HCT116 (cell line): ENCODE measurements around the gene CENPB. TPM values are rescaled to one million over a fixed set of nuclear protein-coding genes. Genes with fewer than 3 reads are reported as not detected.

ENCODE experiments used
- ATAC-seq: fragments of 200-7000 bp; cut with Tn5 transposase; 2 replicates; pipeline ENCODE4 v1.9.1; 2020; ENCODE audit warnings: mild to moderate bottlenecking, moderate library complexity
- BruUV-seq: library from RNA; stranded (reverse); fragments of 400-500 nt; replicated peaks from 2 replicates; lab custom pipeline; 2021; lab: Mats Ljungman, UMichigan
- CTCF ChIA-PET: fragments of 300-600 bp; sonication (Branson Sonifier 250); formaldehyde crosslinking; loops from one replicate; lab custom pipeline; 2021; ENCODE audit warnings: antibody characterized with exemption; lab: Charles Lee
- POLR2A ChIA-PET: fragments of 300-600, 350-600 bp; sonication (Branson Sonifier 250); formaldehyde crosslinking; loops from one replicate; lab custom pipeline; 2021; ENCODE audit warnings: antibody characterized with exemption; lab: Charles Lee
- RAD21 ChIA-PET, 2 experiments: fragments of 300-600 bp; sonication (Branson Sonifier 250); formaldehyde crosslinking; loops; one replicate each; lab custom pipeline; 2023; ENCODE audit warnings: low total read pairs in 2 of 2; ENCODE audit not compliant: uncharacterized antibody in 2 of 2, unreplicated experiment in 2 of 2, low non-redundant PET in 1 of 2; lab: Charles Lee
- DNase-seq: peaks from one replicate; pipeline ENCODE4 v3.0.0-alpha.2; 2010; ENCODE audit warnings: low read depth, low spot score
- H2AFZ ChIP-seq: fragments of 200-600 bp; shearing (Covaris generic), sonication (generic); 2 replicates; pipeline ENCODE4 v1.6.1; 2017; ENCODE audit warnings: low read depth, mixed run types, mixed read lengths, antibody characterized with exemption, low read length; ENCODE audit not compliant: poor library complexity, severe bottlenecking
- H3K27ac ChIP-seq: 2 replicates; pipeline ENCODE4 v1.5.1; 2012; ENCODE audit warnings: low read depth, low read length
- H3K27me3 ChIP-seq: fragments of 200-600 bp; sonication (generic); 2 replicates; pipeline ENCODE4 v1.6.1; 2016; ENCODE audit warnings: mixed run types, low read length, mixed read lengths; ENCODE audit not compliant: insufficient read depth
- H3K36me3 ChIP-seq, 2 experiments: fragments of 200-500 bp in 1 of 2; fragments of 200-600 bp in 1 of 2; sonication (Bioruptor generic) in 1 of 2; sonication (generic) in 1 of 2; 2 replicates each; pipeline versions ENCODE4 v1.5.1 to v1.6.1; 2014 to 2016; ENCODE audit warnings: low read length in 2 of 2, inconsistent platforms in 1 of 2, mixed read lengths in 1 of 2, mixed run types in 1 of 2; ENCODE audit not compliant: insufficient read depth in 2 of 2, control insufficient read depth in 1 of 2
- H3K4me1 ChIP-seq, 2 experiments: fragments of 200-600 bp in 1 of 2; sonication (generic) in 1 of 2; 2 replicates each; pipeline versions ENCODE4 v1.5.1 to v1.6.1; 2012 to 2017; ENCODE audit warnings: low read length in 2 of 2, inconsistent platforms in 1 of 2, mild to moderate bottlenecking in 1 of 2, mixed read lengths in 1 of 2, mixed run types in 1 of 2, moderate library complexity in 1 of 2; ENCODE audit not compliant: insufficient read depth in 2 of 2, control insufficient read depth in 1 of 2
- H3K4me2 ChIP-seq: fragments of 200-600 bp; sonication (generic); 2 replicates; pipeline ENCODE4 v1.6.1; 2017; ENCODE audit warnings: mixed run types, low read length, mixed read lengths
- H3K4me3 ChIP-seq, 2 experiments: fragments of 200-600 bp in 1 of 2; sonication (generic) in 1 of 2; replicated peaks in 1 of 2; 2 replicates each; pipeline ENCODE4 v1.5.1; 2011 to 2016; ENCODE audit warnings: low read length in 2 of 2, control low read depth in 1 of 2, low read depth in 1 of 2, mild to moderate bottlenecking in 1 of 2, mixed read lengths in 1 of 2, mixed run types in 1 of 2
- H3K79me2 ChIP-seq: fragments of 200-600 bp; sonication (generic); 2 replicates; pipeline ENCODE4 v1.6.1; 2017; ENCODE audit warnings: mild to moderate bottlenecking, mixed run types, low read length, moderate library complexity, mixed read lengths; ENCODE audit not compliant: insufficient read depth
- H3K9ac ChIP-seq: fragments of 200-600 bp; sonication (generic); 2 replicates; pipeline ENCODE4 v1.6.1; 2016; ENCODE audit warnings: low read length, mixed read lengths
- H3K9me2 ChIP-seq: fragments of 200-600 bp; sonication (generic), shearing (Covaris generic); 2 replicates; pipeline ENCODE4 v1.6.1; 2017; ENCODE audit warnings: mixed run types, mild to moderate bottlenecking, moderate library complexity; ENCODE audit not compliant: insufficient read depth
- H3K9me3 ChIP-seq, 2 experiments: fragments of 200-500 bp in 1 of 2; fragments of 200-600 bp in 1 of 2; sonication (Bioruptor generic) in 1 of 2; sonication (generic) in 1 of 2; 2 replicates each; pipeline ENCODE4 v1.6.1; 2014 to 2017; ENCODE audit warnings: low read length in 2 of 2, mixed read lengths in 2 of 2, inconsistent platforms in 1 of 2, low read depth in 1 of 2, mild to moderate bottlenecking in 1 of 2, mixed run types in 1 of 2, moderate library complexity in 1 of 2; ENCODE audit not compliant: control insufficient read depth in 1 of 2, insufficient read depth in 1 of 2
- H4K20me1 ChIP-seq: fragments of 200-600 bp; sonication (generic), shearing (Covaris generic); 2 replicates; pipeline ENCODE4 v1.6.1; 2017; ENCODE audit warnings: mixed run types, mild to moderate bottlenecking, moderate library complexity; ENCODE audit not compliant: insufficient read depth
- CEBPB ChIP-seq: IDR thresholded peaks from 2 replicates; pipeline ENCODE4 v1.6.1; 2012; ENCODE audit warnings: low read depth
- POLR2A ChIP-seq: IDR thresholded peaks from 2 replicates; pipeline ENCODE4 v1.7.0; 2011; ENCODE audit warnings: borderline replicate concordance; ENCODE audit not compliant: insufficient read depth, insufficient read length; ENCODE audit errors: extremely low read depth
- POLR2AphosphoS5 ChIP-seq: IDR thresholded peaks from 2 replicates; pipeline ENCODE4 v1.6.1; 2011; ENCODE audit warnings: mild to moderate bottlenecking, low read depth, low read length, moderate library complexity
- SRF ChIP-seq: IDR thresholded peaks from 2 replicates; pipeline ENCODE4 v1.6.1; 2012; ENCODE audit warnings: low read depth
- YY1 ChIP-seq: IDR thresholded peaks from 2 replicates; pipeline ENCODE4 v1.6.1; 2011; ENCODE audit warnings: low read length, low read depth, moderate library complexity, mild to moderate bottlenecking; ENCODE audit not compliant: insufficient replicate concordance; ENCODE audit errors: extremely low read depth
- ZFX ChIP-seq: fragments of 450-650 bp; IDR thresholded peaks from 2 replicates; pipeline ENCODE4 v1.6.1; 2017
- intact Hi-C: fragments of 100-400 bp; cut with micrococcal nuclease; formaldehyde crosslinking; loops from 2 replicates; pipeline ENCODE4 v1.10.0; 2022
- total RNA-seq: library from RNA; stranded (reverse); gene quantifications from one replicate; pipeline ENCODE4 v1.2.1, GENCODE V29; 2021; ENCODE audit not compliant: unreplicated experiment
- TF ChIP-seq, protein P1 (sequence below), 3 experiments: fragments of 200-600 bp in 1 of 3; sonication (generic) in 1 of 3; IDR thresholded peaks in 2 of 3; conservative IDR thresholded peaks in 1 of 3; 2 replicates each; pipeline ENCODE4 v1.5.1; 2012 to 2017; ENCODE audit warnings: low read depth in 2 of 3, low read length in 2 of 3, antibody characterized with exemption in 1 of 3, borderline replicate concordance in 1 of 3, control low read depth in 1 of 3, mild to moderate bottlenecking in 1 of 3, mixed read lengths in 1 of 3, mixed run types in 1 of 3, moderate library complexity in 1 of 3; ENCODE audit not compliant: insufficient read depth in 1 of 3
- TF ChIP-seq, protein P2 (sequence below): IDR thresholded peaks from 2 replicates; pipeline ENCODE4 v1.6.1; 2012; ENCODE audit warnings: low read depth
- TF ChIP-seq, protein P3 (sequence below): IDR thresholded peaks from 2 replicates; pipeline ENCODE4 v1.6.1; 2012

The CENPB gene
- total RNA-seq, 1 experiment from 2014 or later: 67.2 TPM

DNA sequence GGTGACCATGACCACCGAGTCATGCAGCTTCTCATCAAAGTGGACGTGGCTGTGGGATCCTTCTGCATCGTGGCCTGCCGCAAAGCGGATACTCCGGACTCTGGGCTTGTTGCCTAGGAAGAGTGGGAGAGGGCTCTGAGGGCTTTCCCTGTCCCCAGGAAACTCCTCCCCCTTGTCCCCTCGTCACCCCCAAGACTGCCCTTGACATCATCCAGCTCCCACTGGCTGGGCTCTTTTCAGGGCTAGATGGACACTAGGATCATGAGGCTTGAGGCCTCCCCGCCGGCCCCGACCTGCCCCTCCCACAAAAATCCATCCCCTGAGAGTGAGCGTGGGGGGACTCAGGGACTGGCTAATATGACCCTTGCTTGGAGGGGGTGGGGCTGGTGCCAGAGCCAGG lies 28.0 kb downstream of the CENPB start:
- no peak overlapping the region for H2AFZ ChIP-seq
- TF ChIP-seq, protein P1, sequence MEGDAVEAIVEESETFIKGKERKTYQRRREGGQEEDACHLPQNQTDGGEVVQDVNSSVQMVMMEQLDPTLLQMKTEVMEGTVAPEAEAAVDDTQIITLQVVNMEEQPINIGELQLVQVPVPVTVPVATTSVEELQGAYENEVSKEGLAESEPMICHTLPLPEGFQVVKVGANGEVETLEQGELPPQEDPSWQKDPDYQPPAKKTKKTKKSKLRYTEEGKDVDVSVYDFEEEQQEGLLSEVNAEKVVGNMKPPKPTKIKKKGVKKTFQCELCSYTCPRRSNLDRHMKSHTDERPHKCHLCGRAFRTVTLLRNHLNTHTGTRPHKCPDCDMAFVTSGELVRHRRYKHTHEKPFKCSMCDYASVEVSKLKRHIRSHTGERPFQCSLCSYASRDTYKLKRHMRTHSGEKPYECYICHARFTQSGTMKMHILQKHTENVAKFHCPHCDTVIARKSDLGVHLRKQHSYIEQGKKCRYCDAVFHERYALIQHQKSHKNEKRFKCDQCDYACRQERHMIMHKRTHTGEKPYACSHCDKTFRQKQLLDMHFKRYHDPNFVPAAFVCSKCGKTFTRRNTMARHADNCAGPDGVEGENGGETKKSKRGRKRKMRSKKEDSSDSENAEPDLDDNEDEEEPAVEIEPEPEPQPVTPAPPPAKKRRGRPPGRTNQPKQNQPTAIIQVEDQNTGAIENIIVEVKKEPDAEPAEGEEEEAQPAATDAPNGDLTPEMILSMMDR (IDR thresholded peaks at IDR 0.05 in 2 of 3, conservative IDR thresholded peaks at IDR 0.05 in 1 of 3; ENCODE audit: borderline replicate concordance in 1 of 3, insufficient read depth in 1 of 3, low read depth in 2 of 3, low read length in 2 of 3): no peak
- TF ChIP-seq CEBPB (no peak), SRF (no peak), YY1 (no peak), POLR2A (no peak), POLR2AphosphoS5 (no peak), ZFX (no peak)
- TF ChIP-seq, protein P2, sequence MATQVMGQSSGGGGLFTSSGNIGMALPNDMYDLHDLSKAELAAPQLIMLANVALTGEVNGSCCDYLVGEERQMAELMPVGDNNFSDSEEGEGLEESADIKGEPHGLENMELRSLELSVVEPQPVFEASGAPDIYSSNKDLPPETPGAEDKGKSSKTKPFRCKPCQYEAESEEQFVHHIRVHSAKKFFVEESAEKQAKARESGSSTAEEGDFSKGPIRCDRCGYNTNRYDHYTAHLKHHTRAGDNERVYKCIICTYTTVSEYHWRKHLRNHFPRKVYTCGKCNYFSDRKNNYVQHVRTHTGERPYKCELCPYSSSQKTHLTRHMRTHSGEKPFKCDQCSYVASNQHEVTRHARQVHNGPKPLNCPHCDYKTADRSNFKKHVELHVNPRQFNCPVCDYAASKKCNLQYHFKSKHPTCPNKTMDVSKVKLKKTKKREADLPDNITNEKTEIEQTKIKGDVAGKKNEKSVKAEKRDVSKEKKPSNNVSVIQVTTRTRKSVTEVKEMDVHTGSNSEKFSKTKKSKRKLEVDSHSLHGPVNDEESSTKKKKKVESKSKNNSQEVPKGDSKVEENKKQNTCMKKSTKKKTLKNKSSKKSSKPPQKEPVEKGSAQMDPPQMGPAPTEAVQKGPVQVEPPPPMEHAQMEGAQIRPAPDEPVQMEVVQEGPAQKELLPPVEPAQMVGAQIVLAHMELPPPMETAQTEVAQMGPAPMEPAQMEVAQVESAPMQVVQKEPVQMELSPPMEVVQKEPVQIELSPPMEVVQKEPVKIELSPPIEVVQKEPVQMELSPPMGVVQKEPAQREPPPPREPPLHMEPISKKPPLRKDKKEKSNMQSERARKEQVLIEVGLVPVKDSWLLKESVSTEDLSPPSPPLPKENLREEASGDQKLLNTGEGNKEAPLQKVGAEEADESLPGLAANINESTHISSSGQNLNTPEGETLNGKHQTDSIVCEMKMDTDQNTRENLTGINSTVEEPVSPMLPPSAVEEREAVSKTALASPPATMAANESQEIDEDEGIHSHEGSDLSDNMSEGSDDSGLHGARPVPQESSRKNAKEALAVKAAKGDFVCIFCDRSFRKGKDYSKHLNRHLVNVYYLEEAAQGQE: no peak
- TF ChIP-seq, protein P3, sequence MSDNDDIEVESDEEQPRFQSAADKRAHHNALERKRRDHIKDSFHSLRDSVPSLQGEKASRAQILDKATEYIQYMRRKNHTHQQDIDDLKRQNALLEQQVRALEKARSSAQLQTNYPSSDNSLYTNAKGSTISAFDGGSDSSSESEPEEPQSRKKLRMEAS: no peak
- intact Hi-C loops: no loop called here
- no peaks in the 10 kb centered on the region for H3K27me3 ChIP-seq
- H3K79me2 ChIP-seq: peaks cover 22% of the 10 kb centered on the region
- no peak for ATAC-seq
- H3K4me1 ChIP-seq: peaks cover 0 to 3% of the 10 kb centered on the region in 2 experiments; a peak in 1 of 4 replicates
- no peak for DNase-seq
- CTCF ChIA-PET: no interaction called here
- H3K36me3 ChIP-seq: peaks cover 9 to 33% of the 10 kb centered on the region in 2 experiments; a peak in 3 of 4 replicates
- no peaks in the 10 kb centered on the region for H4K20me1 ChIP-seq
- no peaks in the 10 kb centered on the region for H3K9me2 ChIP-seq
- POLR2A ChIA-PET: no interaction called here
- H3K9me3 ChIP-seq: no peaks in the 10 kb centered on the region
- RAD21 ChIA-PET: no interaction called here
- BruUV-seq: no TSS peak
- H3K9ac ChIP-seq: no peak overlapping the region
- H3K4me3 ChIP-seq: no peak overlapping the region
- H3K4me2 ChIP-seq: no peak overlapping the region
- H3K27ac ChIP-seq: no peak overlapping the region
